ENCODE results near the gene CARD16. TPM values are rescaled to one million over a fixed set of nuclear protein-coding genes. Genes with fewer than 3 reads are reported as not detected.
"Not testable (repeated sequence)": the region's sequence is repeated elsewhere in the genome, so short reads cannot be mapped to it uniquely, and the experiment has no call there.

Gene CARD16
- total RNA-seq, 3 donors from 2014 or later: 25.4 to 53.0 (median 43.6) TPM

- Histone ChIP-seq H3K9me3 (no peaks in the 10 kb centered on the region), H3K36me3 (ENCODE audit: low read depth) (no peaks in the 10 kb centered on the region), H3K4me3 (no peak within 1 kb of the TSS), H3K4me1 (ENCODE audit: low read depth) (peaks cover 11% of the 10 kb centered on the region)
- peak; percentile 92 for ATAC-seq
- TF ChIP-seq, protein P1, sequence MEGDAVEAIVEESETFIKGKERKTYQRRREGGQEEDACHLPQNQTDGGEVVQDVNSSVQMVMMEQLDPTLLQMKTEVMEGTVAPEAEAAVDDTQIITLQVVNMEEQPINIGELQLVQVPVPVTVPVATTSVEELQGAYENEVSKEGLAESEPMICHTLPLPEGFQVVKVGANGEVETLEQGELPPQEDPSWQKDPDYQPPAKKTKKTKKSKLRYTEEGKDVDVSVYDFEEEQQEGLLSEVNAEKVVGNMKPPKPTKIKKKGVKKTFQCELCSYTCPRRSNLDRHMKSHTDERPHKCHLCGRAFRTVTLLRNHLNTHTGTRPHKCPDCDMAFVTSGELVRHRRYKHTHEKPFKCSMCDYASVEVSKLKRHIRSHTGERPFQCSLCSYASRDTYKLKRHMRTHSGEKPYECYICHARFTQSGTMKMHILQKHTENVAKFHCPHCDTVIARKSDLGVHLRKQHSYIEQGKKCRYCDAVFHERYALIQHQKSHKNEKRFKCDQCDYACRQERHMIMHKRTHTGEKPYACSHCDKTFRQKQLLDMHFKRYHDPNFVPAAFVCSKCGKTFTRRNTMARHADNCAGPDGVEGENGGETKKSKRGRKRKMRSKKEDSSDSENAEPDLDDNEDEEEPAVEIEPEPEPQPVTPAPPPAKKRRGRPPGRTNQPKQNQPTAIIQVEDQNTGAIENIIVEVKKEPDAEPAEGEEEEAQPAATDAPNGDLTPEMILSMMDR (IDR thresholded peaks at IDR 0.05): no peak
- DNase-seq: peak in 1 of 3 donors; percentile 76
- intact Hi-C loops (cut with DNase I, micrococcal nuclease): no loop called here
Observed at GRCh38 chr11:105034813-105035620, 10.1 kb downstream of the CARD16 start, which contains the start of gene CASP1. TSS of gene CASP1 (minus strand) at chr11:105035144. CDS start at chr11:105035113, 31 bp downstream.

GRCh38 chr11:105034388-105034787 is 10.7 kb downstream of the CARD16 start:
- H3K9me3 ChIP-seq; H3K36me3 ChIP-seq (ENCODE audit: low read depth); DNase-seq; intact Hi-C loops (cut with DNase I, micrococcal nuclease); H3K4me3 ChIP-seq: not testable (repeated sequence)
- peaks cover 11% of the 10 kb centered on the region for H3K4me1 ChIP-seq (ENCODE audit: low read depth)
- peak; percentile 39 for ATAC-seq

DNA sequence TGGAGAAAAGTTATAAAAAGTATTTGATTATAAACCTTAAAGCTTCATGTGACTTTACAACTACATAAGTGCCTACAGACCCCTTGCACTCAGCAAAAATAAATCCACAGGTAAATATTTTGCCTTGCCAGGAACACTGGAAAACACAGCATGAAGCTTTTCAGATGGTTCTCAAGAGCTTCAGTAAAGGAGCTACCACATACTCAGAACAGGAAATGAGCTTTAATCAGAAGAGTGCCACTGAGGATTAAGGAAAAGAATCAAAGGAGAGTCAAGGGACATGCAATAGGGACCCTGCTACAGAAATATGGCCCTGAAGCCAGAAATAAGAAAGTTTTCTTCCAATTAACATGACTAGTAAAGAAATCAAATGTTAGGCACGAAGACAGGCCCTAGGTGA is 11.4 kb downstream of the CARD16 start:
- Histone ChIP-seq H3K4me1 (ENCODE audit: low read depth) (peaks cover 11% of the 10 kb centered on the region), H3K36me3 (ENCODE audit: low read depth) (no peaks in the 10 kb centered on the region), H3K4me3 (no peak overlapping the region), H3K9me3 (no peaks in the 10 kb centered on the region)
- DNase-seq (no peak), ATAC-seq (peak; percentile 53)
- intact Hi-C loops (cut with DNase I, micrococcal nuclease): no loop called here
- TF ChIP-seq, protein P1 (IDR thresholded peaks at IDR 0.05): no peak

GRCh38 chr11:105033343-105033742 is 11.8 kb downstream of the CARD16 start:
- peaks cover 11% of the 10 kb centered on the region for H3K4me1 ChIP-seq (ENCODE audit: low read depth)
- no peaks in the 10 kb centered on the region for H3K36me3 ChIP-seq (ENCODE audit: low read depth)
- intact Hi-C loops (cut with DNase I, micrococcal nuclease): no loop called here
- TF ChIP-seq, protein P1 (IDR thresholded peaks at IDR 0.05): no peak
- peak; percentile 43 for ATAC-seq
- DNase-seq: peak in 1 of 3 donors; percentile 27
- H3K4me3 ChIP-seq: no peak overlapping the region
- no peaks in the 10 kb centered on the region for H3K9me3 ChIP-seq

GRCh38 chr11:105032495-105032894 is 12.6 kb downstream of the CARD16 start:
- Histone ChIP-seq H3K9me3 (no peaks in the 10 kb centered on the region), H3K36me3 (ENCODE audit: low read depth) (no peaks in the 10 kb centered on the region), H3K4me3 (no peak overlapping the region), H3K4me1 (ENCODE audit: low read depth) (peaks cover 11% of the 10 kb centered on the region)
- TF ChIP-seq, protein P1 (IDR thresholded peaks at IDR 0.05): no peak
- intact Hi-C loops (cut with DNase I, micrococcal nuclease): no loop called here
- ATAC-seq (peak; percentile 48), DNase-seq (no peak)

GRCh38 chr11:105027678-105028077 is 17.5 kb downstream of the CARD16 start:
- DNase-seq (no peak), ATAC-seq (no peak)
- Histone ChIP-seq H3K36me3 (ENCODE audit: low read depth) (peaks cover 9% of the 10 kb centered on the region), H3K9me3 (no peaks in the 10 kb centered on the region), H3K4me3 (no peak overlapping the region), H3K4me1 (ENCODE audit: low read depth) (peaks cover 4% of the 10 kb centered on the region)
- TF ChIP-seq, protein P1 (IDR thresholded peaks at IDR 0.05): no peak
- intact Hi-C loops (cut with DNase I, micrococcal nuclease): no loop called here
